Activated T-helper 1 cell treated with anti-CD3 and anti-CD28 coated beads, Interleukin-12 subunit alpha, Interleukin-12 subunit beta, Interleukin-2, Interleukin-4 antibody, amounts not matched to agents 30 ng/mL and 10 ng/mL and 1 ng/mL, durations not matched to agents 14 hours and 24 hours and 36 hours (primary cell): Measurements from ENCODE around the gene ITM2C. TPM values are rescaled to one million over a fixed set of nuclear protein-coding genes. Genes with fewer than 3 reads are reported as not detected.

Experiments used
- DNase-seq: peaks from one replicate; pipeline ENCODE4 v3.0.0; 2021; ENCODE audit warnings: low spot score
- H3K27ac Mint-ChIP-seq: one replicate; pipeline ENCODE4 v1.8.0; 2021; ENCODE audit warnings: mild to moderate bottlenecking, mixed read lengths
- H3K27me3 Mint-ChIP-seq: one replicate; pipeline ENCODE4 v1.8.0; 2022; ENCODE audit warnings: mild to moderate bottlenecking, moderate library complexity, mixed read lengths; ENCODE audit not compliant: insufficient read depth
- H3K36me3 Mint-ChIP-seq: one replicate; pipeline ENCODE4 v1.8.0; 2021; ENCODE audit warnings: low read depth, mixed read lengths
- H3K4me1 Mint-ChIP-seq: one replicate; pipeline ENCODE4 v1.8.0; 2021; ENCODE audit warnings: low read depth, mixed read lengths
- H3K4me3 Mint-ChIP-seq: one replicate; pipeline ENCODE4 v1.8.0; 2021; ENCODE audit warnings: mild to moderate bottlenecking, moderate library complexity, mixed read lengths
- H3K9me3 Mint-ChIP-seq: one replicate; pipeline ENCODE4 v1.8.0; 2021; ENCODE audit warnings: mixed read lengths
- intact Hi-C: fragments of 100-400 bp; cut with micrococcal nuclease; formaldehyde crosslinking; loops from one replicate; pipeline ENCODE4 v1.15.1; 2024
- total RNA-seq: library from RNA; stranded (reverse); gene quantifications from 2 replicates; pipeline ENCODE4 v1.2.3, GENCODE V29; 2022

The ITM2C gene
- total RNA-seq, 1 donor from 2014 or later = 4.2 TPM

DNA sequence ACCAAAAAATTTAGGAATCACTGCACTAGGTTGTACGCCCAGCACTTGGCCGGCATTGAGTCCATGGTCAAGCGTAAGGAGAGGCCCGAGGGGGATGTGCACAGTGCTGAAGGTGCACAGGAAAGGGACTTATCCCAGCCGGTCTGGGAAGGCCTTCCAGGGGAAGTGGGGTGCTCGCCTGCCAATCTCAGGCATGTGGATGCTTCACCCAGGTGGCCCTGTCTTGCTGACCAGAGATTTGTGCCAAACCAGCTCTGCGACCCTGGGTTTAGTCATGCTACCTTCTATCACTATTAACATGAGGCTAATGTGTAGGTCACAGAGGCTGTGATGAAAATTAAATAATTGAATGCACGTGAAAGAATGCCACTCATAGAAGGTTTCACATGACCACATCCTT is 1.7 kb upstream of the ITM2C start:
- Mint-ChIP-seq H3K27me3 (peaks cover 68% of the 10 kb centered on the region), H3K9me3 (no peaks in the 10 kb centered on the region), H3K27ac (no peak overlapping the region), H3K4me1 (peaks cover 24% of the 10 kb centered on the region), H3K4me3 (no peak overlapping the region), H3K36me3 (no peaks in the 10 kb centered on the region)
- DNase-seq = no peak
- intact Hi-C loops = no loop called here

- Mint-ChIP-seq H3K4me3 (peak overlapping the region; percentile 90), H3K36me3 (no peaks in the 10 kb centered on the region), H3K27ac (peak overlapping the region; percentile 12), H3K4me1 (peaks cover 24% of the 10 kb centered on the region), H3K9me3 (no peaks in the 10 kb centered on the region), H3K27me3 (peaks cover 66% of the 10 kb centered on the region)
- no peak for DNase-seq
- intact Hi-C loops = loop anchor here (1.0 kb wide), 2 partner anchors 13 to 121 kb away; no protein-coding TSS in a partner anchor
These were observed 1.2 kb upstream of the ITM2C start for GRCh38 chr2:230863442-230864121.

DNA sequence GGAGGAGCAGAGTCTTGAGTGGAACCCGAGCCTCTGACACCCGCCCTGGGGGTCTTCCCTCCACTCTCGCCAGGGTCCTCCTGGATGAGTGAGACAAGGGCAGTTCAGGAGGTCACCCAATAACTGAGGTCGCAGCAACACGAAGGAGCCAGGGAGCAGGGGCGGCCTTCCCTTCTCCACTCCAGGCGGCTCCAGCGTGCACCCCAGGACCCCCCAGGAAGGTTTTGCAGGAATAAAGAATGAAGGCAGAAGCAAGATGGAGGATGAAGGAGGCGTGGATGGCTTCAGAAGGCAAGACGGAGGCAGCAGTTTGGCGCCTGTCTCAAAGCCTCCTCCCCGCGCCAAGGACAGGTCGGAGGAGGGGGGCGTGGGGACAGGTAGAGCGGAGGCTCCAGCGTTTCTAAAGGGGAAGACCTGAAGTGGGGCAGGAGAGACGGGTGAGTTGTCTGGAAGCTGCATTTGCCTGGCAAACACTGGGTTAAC is 579 bp upstream of the ITM2C start:
- H3K9me3 Mint-ChIP-seq = no peaks in the 10 kb centered on the region
- peak overlapping the region; percentile 71 for H3K27ac Mint-ChIP-seq
- H3K4me3 Mint-ChIP-seq = peak overlapping the region; percentile 90
- intact Hi-C loops = loop anchor here (1.0 kb wide), 2 partner anchors 14 to 120 kb away; no protein-coding TSS in a partner anchor
- no peaks in the 10 kb centered on the region for H3K36me3 Mint-ChIP-seq
- H3K4me1 Mint-ChIP-seq = peaks cover 24% of the 10 kb centered on the region
- DNase-seq = no peak
- H3K27me3 Mint-ChIP-seq = peaks cover 66% of the 10 kb centered on the region

GRCh38 chr2:230865307-230865765 is 594 bp downstream of the ITM2C start:
- H3K4me1 Mint-ChIP-seq = peaks cover 24% of the 10 kb centered on the region
- H3K4me3 Mint-ChIP-seq = peak overlapping the region; percentile 56
- H3K27ac Mint-ChIP-seq = no peak overlapping the region

GRCh38 chr2:230865766-230866755 is 1.3 kb downstream of the ITM2C start:
- no peak overlapping the region for H3K27ac Mint-ChIP-seq
- no peak for DNase-seq
- peaks cover 23% of the 10 kb centered on the region for H3K4me1 Mint-ChIP-seq
- intact Hi-C loops = no loop called here
- peak overlapping the region; percentile 37 for H3K4me3 Mint-ChIP-seq
- H3K36me3 Mint-ChIP-seq = no peaks in the 10 kb centered on the region
- H3K9me3 Mint-ChIP-seq = no peaks in the 10 kb centered on the region
- peaks cover 59% of the 10 kb centered on the region for H3K27me3 Mint-ChIP-seq

More at GRCh38 chr2:230865307-230865765, 594 bp downstream of the ITM2C start:
- intact Hi-C loops = no loop called here
- no peak for DNase-seq
- no peaks in the 10 kb centered on the region for H3K36me3 Mint-ChIP-seq
- H3K27me3 Mint-ChIP-seq = peaks cover 61% of the 10 kb centered on the region
- H3K9me3 Mint-ChIP-seq = no peaks in the 10 kb centered on the region

- Mint-ChIP-seq H3K4me1 (peaks cover 14% of the 10 kb centered on the region), H3K4me3 (peak overlapping the region; percentile 58), H3K27ac (no peak overlapping the region), H3K36me3 (no peaks in the 10 kb centered on the region), H3K27me3 (peaks cover 51% of the 10 kb centered on the region), H3K9me3 (no peaks in the 10 kb centered on the region)
- intact Hi-C loops = no loop called here
- DNase-seq = no peak
These were observed 2.2 kb downstream of the ITM2C start for GRCh38 chr2:230866756-230867523.

DNA sequence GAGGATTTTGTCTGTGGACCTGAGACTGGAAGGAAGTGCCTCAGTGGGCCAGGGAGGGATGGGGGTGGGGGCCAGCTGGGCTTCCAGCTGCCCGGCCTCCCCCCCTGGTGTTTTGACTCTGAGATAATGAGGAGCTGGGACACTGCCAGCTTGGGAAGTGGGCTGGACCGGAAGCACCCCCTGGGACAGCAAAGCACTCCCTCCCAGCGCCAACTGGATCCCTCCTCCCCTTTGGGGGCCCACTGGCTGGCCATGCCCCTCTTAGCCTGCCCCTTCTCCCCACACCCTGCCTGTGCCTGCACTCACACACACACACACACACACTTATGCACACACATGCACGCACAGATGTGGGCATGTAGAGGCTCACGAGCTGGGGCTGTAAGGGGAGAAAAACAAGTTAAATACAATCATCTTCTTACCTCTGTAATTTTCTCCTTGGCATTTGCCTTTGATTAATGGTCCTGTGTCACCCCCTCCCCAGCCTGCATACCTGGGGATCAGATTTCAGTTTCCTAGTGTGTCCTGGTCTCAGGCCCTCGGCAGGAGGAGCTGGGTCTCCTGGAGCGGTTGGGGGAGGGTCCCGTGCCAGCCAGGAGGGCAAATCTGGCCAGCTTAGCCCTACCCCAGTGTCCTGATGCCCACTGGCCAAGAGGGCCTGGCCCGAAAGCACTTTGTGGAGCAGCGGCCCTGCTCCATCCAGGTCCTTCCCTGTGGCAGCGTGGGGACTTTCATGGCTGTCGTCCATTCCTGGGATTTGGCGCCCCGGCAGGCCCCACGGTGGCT is 3.6 kb downstream of the ITM2C start:
- intact Hi-C loops = no loop called here
- no peaks in the 10 kb centered on the region for H3K9me3 Mint-ChIP-seq
- H3K36me3 Mint-ChIP-seq = no peaks in the 10 kb centered on the region
- peaks cover 37% of the 10 kb centered on the region for H3K27me3 Mint-ChIP-seq
- H3K27ac Mint-ChIP-seq = no peak overlapping the region
- H3K4me1 Mint-ChIP-seq = peaks cover 14% of the 10 kb centered on the region
- no peak overlapping the region for H3K4me3 Mint-ChIP-seq
- DNase-seq = no peak

GRCh38 chr2:230868947-230869913 is 4.5 kb downstream of the ITM2C start:
- Mint-ChIP-seq H3K4me1 (peaks cover 12% of the 10 kb centered on the region), H3K27me3 (peaks cover 28% of the 10 kb centered on the region), H3K4me3 (no peak overlapping the region), H3K36me3 (no peaks in the 10 kb centered on the region), H3K9me3 (no peaks in the 10 kb centered on the region), H3K27ac (no peak overlapping the region)
- no peak for DNase-seq
- intact Hi-C loops = no loop called here

DNA sequence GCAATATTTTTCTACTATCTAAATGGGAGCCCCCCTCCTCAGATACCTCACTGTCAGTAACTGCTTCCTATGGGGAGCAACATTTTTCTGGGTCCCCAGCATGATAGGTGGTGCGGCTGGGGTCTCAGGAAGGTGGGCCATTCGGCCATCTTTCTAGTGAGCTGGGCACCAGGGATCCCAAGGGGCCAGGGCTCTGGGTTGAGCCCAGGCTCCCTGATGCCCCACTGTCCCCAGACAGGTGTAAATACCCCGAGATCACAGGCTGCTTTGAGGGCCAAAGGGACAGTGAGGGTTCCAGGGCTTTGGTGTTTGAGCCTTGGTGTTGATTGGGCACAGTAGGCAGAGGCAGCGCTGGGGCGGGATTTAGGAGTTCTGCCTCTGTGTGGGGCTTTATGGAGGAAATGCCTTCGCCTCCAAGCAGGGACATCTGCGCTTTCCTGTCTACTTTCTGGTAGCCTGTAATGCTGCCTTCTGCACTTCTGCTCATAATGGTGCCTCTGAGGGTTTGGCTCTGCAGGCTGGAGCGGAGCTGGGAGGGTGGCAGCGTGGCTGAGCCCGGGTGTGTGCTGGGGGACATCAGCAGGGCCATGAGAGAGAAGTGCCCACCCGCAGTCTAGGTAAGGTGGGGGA is 5.3 kb downstream of the ITM2C start:
- Mint-ChIP-seq H3K4me1 (peaks cover 8% of the 10 kb centered on the region), H3K36me3 (no peaks in the 10 kb centered on the region), H3K9me3 (no peaks in the 10 kb centered on the region), H3K4me3 (no peak overlapping the region), H3K27ac (no peak overlapping the region), H3K27me3 (peaks cover 23% of the 10 kb centered on the region)
- intact Hi-C loops = no loop called here
- DNase-seq = no peak

- Mint-ChIP-seq H3K27me3 (peaks cover 25% of the 10 kb centered on the region), H3K36me3 (no peaks in the 10 kb centered on the region), H3K4me3 (no peak overlapping the region), H3K9me3 (no peaks in the 10 kb centered on the region), H3K27ac (no peak overlapping the region), H3K4me1 (peaks cover 8% of the 10 kb centered on the region)
- intact Hi-C loops = no loop called here
- no peak for DNase-seq
These were observed 6.0 kb downstream of the ITM2C start for GRCh38 chr2:230870544-230871360.
